GM21786 (cell line): ENCODE results near the gene GFRAL.
"Not testable (repeated sequence)": the region's sequence is repeated elsewhere in the genome, so short reads cannot be mapped to it uniquely, and the experiment has no call there.

ENCODE experiments used
- ATAC-seq: cut with Tn5 transposase; IDR thresholded peaks from one replicate; pipeline ENCODE4 v1.9.1; 2021; ENCODE audit not compliant: unreplicated experiment

GFRAL gene

GRCh38 chr6:55327169-55327568 lies at the start of gene GFRAL:
TSS of gene GFRAL (plus strand) at chr6:55327469. CDS start at chr6:55327555, 86 bp downstream.
- no peak for ATAC-seq

GRCh38 chr6:55277646-55278045 lies 49.6 kb upstream of the GFRAL start:
- no peak for ATAC-seq

GRCh38 chr6:55281215-55281614 lies 46.1 kb upstream of the GFRAL start:
- no peak for ATAC-seq

GRCh38 chr6:55282115-55282514 lies 45.2 kb upstream of the GFRAL start:
- ATAC-seq = no peak

- ATAC-seq = no peak
Observed at GRCh38 chr6:55286824-55287223, 40.4 kb upstream of the GFRAL start.

GRCh38 chr6:55290736-55291135 lies 36.5 kb upstream of the GFRAL start:
- ATAC-seq = no peak

- no peak for ATAC-seq
Observed at GRCh38 chr6:55293116-55293515, 34.2 kb upstream of the GFRAL start.

GRCh38 chr6:55297214-55297613 lies 30.1 kb upstream of the GFRAL start:
- not testable (repeated sequence) for ATAC-seq

GRCh38 chr6:55299286-55299985 lies 27.8 kb upstream of the GFRAL start:
- ATAC-seq = no peak

- ATAC-seq = no peak
Observed at GRCh38 chr6:55304747-55305146, 22.5 kb upstream of the GFRAL start.

GRCh38 chr6:55319961-55320695 lies 7.1 kb upstream of the GFRAL start:
- ATAC-seq = no peak

GRCh38 chr6:55320696-55321086 lies 6.6 kb upstream of the GFRAL start:
- ATAC-seq = no peak

GRCh38 chr6:55377150-55377549 lies 49.9 kb downstream of the GFRAL start:
- ATAC-seq = no peak

- ATAC-seq = no peak
Observed at GRCh38 chr6:55379471-55379870, 52.2 kb downstream of the GFRAL start.

GRCh38 chr6:55379895-55380294 lies 52.6 kb downstream of the GFRAL start:
- no peak for ATAC-seq

- ATAC-seq = no peak
Observed at GRCh38 chr6:55388211-55388610, 60.9 kb downstream of the GFRAL start.

- no peak for ATAC-seq
Observed at GRCh38 chr6:55395871-55396270, 68.6 kb downstream of the GFRAL start.

- no peak for ATAC-seq
Observed at GRCh38 chr6:55397986-55398385, 70.7 kb downstream of the GFRAL start.

GRCh38 chr6:55399351-55399750 lies 72.1 kb downstream of the GFRAL start:
- ATAC-seq = no peak

GRCh38 chr6:55405474-55406235 lies 78.4 kb downstream of the GFRAL start:
- ATAC-seq = no peak

- ATAC-seq = no peak
Observed at GRCh38 chr6:55410674-55411073, 83.4 kb downstream of the GFRAL start.

- ATAC-seq = no peak
Observed at GRCh38 chr6:55423933-55424332, 96.7 kb downstream of the GFRAL start.
